GM21717 (cell line): Measurements from ENCODE around the gene MAP4K4.
"Not testable (repeated sequence)": the region's sequence is repeated elsewhere in the genome, so short reads cannot be mapped to it uniquely, and the experiment has no call there.

Experiments used
- ATAC-seq: cut with Tn5 transposase; IDR thresholded peaks from one replicate; pipeline ENCODE4 v1.9.1; 2021; ENCODE audit warnings: mild to moderate bottlenecking, moderate library complexity; ENCODE audit not compliant: unreplicated experiment

MAP4K4 gene

GRCh38 chr2:101766337-101766736, 68.8 kb downstream of the MAP4K4 start:
- ATAC-seq: no peak

DNA sequence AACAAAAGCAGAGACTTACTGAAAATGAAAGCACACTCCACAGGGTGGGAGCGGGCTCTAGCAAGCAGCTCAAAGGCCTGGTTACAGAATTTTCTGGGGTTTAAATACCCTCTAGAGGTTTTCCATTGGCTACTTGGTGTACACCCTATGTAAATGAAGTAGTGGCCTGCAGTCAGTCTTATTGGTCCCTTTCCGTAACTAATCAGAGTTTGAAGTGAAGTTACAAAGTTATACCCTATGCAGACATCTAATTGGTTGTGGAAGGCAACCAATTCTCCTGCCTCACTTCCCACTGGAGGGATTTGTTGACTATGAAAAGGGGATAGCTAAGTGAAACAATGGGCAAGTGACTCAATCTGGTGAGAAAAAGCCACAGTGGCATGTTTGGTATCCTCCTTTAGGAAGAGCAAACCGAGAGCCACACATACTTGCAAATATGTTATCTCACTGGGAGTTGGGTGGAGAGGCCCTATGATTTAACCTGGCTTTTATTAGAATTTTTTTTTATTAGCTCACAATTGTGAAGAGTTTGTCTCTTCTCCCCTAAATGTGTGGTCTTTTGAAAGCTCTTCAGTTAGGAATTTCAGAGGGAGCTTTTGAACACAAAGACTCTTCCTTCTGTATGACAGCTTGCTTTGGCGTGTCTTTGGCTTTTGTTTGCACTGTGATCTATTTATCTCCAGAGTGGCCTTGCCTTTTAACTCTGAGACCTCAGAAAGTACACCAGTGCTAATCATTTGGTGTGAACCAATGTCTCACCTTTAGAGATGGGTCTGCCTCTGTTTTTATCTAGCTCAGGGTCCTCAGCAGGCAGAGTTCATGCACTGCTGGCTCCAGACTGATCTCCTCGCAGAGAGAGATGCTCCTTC, 69.6 kb downstream of the MAP4K4 start:
- ATAC-seq: no peak

GRCh38 chr2:101768556-101769220, 71.2 kb downstream of the MAP4K4 start:
- ATAC-seq: no peak

GRCh38 chr2:101769726-101770125, 72.2 kb downstream of the MAP4K4 start:
- ATAC-seq: not testable (repeated sequence)

DNA sequence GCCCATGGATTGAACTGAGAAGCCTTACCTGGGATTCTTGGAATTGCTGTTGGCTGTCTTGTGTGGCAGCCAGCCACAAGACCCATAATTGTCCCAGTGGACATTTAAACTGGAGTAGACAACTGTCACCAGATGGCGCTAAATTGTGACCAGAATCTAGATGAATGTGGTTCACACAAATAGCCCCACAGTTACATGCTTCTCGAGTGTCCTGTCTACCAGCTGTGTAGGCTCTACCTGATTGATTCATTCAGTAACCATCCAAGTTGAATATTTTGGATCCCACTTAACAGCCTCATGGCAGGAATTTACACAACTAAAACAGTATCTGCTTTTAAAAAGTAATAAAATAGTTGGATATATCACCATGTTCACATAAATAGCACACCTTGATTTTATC, 73.2 kb downstream of the MAP4K4 start:
- no peak for ATAC-seq

DNA sequence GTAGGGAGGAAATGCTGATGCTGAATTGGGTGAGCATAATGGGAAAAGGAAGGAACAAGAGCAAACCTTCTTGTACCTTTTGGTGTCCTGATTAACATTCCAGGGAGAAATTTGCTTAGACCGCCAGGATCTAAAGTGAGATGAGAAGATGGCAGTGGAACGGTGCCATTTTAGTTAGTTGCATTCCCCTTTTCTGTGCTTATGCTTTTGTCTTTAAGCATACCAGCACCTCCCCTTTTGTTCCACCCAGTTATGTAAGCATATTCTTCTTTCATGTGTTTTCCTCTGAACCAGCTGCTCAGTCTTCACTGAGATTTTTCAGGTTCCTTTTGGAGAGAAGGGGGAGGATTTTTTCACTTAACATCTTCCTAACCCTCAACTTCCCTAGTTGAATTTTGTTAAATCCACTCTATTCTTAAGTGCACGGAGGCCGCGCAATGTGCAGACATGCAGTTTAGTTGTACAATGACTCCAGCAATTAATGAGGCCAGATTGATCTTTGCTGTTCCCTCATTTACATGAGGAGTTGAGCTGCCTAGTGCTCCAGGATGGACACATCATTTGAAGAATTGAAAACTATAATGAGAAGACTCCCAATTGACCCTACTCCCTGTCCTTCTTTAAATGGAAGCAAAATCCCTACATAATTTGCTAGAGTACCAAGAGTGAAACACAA, 73.9 kb downstream of the MAP4K4 start:
- no peak for ATAC-seq

DNA sequence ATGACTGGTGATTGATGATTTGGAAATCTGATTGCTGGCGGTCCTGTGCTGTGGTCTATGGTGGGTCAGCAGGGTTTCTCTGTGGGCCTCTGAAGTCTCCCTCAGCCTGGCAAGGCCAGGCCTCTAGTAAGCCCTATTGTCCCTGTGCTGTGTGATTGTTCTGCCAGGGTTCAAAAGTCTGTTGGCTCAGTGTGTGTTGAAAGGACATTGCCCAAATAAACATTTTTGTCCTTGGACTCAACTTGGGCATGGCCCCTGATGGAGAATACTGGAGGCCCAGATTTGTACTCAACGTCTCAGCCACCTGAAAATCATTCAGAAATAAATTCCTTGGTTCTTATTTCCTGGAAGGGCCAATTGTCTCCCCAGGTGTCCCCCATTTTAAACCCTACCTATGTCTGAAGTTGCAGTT, 74.4 kb downstream of the MAP4K4 start:
- ATAC-seq: no peak

- no peak for ATAC-seq
Observed at GRCh38 chr2:101773137-101773536, 75.6 kb downstream of the MAP4K4 start.

- ATAC-seq: not testable (repeated sequence)
Observed at GRCh38 chr2:101773961-101774360, 76.5 kb downstream of the MAP4K4 start.

GRCh38 chr2:101775092-101775491, 77.6 kb downstream of the MAP4K4 start:
- ATAC-seq: no peak

- ATAC-seq: no peak
Observed at GRCh38 chr2:101775636-101776035, 78.1 kb downstream of the MAP4K4 start.

- ATAC-seq: no peak
Observed at GRCh38 chr2:101776172-101777043, 78.9 kb downstream of the MAP4K4 start.

DNA sequence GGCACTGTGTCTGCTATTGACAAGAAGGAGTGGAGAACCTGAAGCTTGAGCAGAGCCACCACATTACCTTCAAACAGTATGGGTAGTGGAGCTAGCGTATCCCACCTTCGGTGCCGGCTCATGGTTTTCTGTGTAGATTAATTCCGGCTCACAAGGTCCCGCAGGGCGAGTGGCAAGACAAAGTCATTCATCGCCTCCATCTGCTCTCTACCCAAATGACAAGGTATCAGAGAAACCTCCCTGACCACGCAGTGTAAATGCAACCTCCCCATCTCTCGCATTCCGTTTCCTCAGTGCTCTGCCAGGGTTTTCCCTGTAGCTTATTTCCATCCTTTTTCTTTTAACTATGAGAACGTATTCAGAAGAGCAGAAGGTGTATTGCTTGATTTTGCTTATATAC, 79.8 kb downstream of the MAP4K4 start:
- no peak for ATAC-seq

GRCh38 chr2:101778102-101778501, 80.6 kb downstream of the MAP4K4 start:
- no peak for ATAC-seq

GRCh38 chr2:101779190-101779589, 81.7 kb downstream of the MAP4K4 start:
- ATAC-seq: no peak

DNA sequence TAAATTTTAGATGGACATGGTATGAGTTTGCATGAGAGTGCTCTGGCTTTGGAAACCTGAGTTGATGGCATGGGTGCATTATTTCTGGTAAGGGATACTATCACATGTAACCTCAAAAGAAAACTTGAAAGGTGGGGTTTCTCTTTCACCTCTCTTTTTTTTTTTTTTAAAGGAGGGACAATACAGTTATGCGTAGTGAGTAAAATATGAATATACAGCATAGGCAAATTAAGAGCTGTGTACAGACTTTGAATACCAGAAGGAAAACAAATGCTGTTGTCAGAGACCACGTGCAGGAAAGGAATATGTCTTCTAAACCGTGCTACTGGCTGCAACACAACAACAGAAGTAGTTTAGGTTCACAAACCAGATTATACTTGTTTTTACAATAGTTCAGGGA, 82.1 kb downstream of the MAP4K4 start:
- peak; percentile 42 for ATAC-seq

DNA sequence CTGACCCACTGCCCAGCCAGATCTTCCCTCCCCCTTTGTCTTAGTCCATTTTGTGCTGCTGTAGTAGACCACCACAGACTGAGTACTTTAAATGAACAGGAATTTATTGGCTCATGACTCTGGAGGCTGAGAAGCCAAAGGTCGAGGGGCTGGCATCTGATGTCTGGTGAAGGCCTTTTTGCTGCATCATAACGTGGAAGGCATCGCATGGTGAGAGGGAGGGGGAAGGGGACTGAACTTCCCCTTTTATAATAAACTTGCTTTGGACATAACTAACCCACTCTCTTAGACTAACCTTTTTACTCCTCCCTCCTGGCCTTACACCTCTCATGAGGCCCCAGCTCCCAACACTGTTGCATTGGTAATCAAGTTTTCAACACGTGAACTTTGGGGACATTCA, 83.8 kb downstream of the MAP4K4 start:
- ATAC-seq: no peak

DNA sequence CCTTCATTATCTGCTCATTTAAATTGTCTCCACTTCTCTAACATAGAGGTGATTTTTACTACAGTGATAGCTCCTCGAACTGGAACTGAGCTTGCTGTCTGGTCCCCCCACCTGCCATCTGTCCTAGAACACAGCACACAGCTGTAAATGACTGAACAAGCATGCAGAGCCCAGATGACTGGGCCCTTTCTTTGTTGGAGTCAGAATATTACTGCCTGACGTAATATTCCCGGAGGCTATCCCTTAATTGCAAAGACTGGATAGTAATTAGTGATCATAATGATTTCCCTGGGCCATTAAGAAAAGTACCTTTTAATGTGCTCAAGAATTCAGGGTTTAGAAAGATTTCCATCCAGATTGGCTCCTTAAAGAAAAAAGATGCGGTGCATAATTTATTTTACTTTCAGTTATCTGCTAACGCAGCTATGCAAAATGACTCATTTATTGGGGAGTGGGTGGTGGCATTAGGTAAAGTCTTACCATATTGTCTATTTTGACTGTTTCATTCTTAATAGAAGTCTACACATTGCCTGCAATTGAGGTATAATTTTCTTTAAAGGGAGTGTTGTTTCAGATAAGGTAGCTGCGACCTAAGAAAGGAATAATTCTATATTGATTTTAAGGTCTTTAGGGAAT, 84.4 kb downstream of the MAP4K4 start:
- no peak for ATAC-seq

GRCh38 chr2:101782427-101782792, 84.9 kb downstream of the MAP4K4 start:
- no peak for ATAC-seq

GRCh38 chr2:101787097-101787496, 89.6 kb downstream of the MAP4K4 start:
- no peak for ATAC-seq
